Endothelial cell of umbilical vein (primary cell): Measurements from ENCODE around the gene CPOX. TPM values are rescaled to one million over a fixed set of nuclear protein-coding genes. Genes with fewer than 3 reads are reported as not detected.

Experiments
- BruUV-seq: library from RNA; stranded (reverse); fragments of 400-500 nt; replicated peaks from 2 replicates; lab custom pipeline; 2021; lab: Mats Ljungman, UMichigan
- CTCF ChIA-PET: fragments of 300-600, 350-600 bp; sonication (Branson Sonifier 250); formaldehyde crosslinking; loops from one replicate; lab custom pipeline; 2021; ENCODE audit warnings: antibody characterized with exemption, inconsistent platforms; lab: Charles Lee
- POLR2A ChIA-PET: fragments of 300-600, 350-600 bp; sonication (Branson Sonifier 250); formaldehyde crosslinking; loops from one replicate; lab custom pipeline; 2021; ENCODE audit warnings: antibody characterized with exemption, inconsistent platforms; lab: Charles Lee
- DNase-seq: peaks from one replicate; pipeline ENCODE4 v3.0.0-alpha.2; 2011; ENCODE audit warnings: low read depth, low spot score
- FAIRE-seq: peaks from 2 replicates; lab custom pipeline; 2011; peaks lifted over from hg19 to GRCh38; lab: Jason Lieb, UNC
- H2AFZ ChIP-seq: 2 replicates; pipeline ENCODE4 v1.6.0; 2012; ENCODE audit warnings: low read depth, low read length, control low read depth, inconsistent platforms
- H3K27ac ChIP-seq: 2 replicates; pipeline ENCODE4 v1.5.1; 2011; ENCODE audit warnings: low read depth, mild to moderate bottlenecking, control low read depth, low read length, moderate library complexity; ENCODE audit not compliant: insufficient read depth
- H3K27me3 ChIP-seq, 2 experiments: 2 replicates each; pipeline versions ENCODE4 v1.6.0 to v1.6.1; 2011; ENCODE audit warnings: low read length in 2 of 2, mixed read lengths in 1 of 2; ENCODE audit not compliant: control insufficient read depth in 2 of 2, insufficient read depth in 2 of 2
- H3K36me3 ChIP-seq, 2 experiments: 2 replicates in 1 of 2; 3 replicates in 1 of 2; pipeline ENCODE4 v1.5.1; 2011; ENCODE audit warnings: low read length in 2 of 2, mild to moderate bottlenecking in 1 of 2, moderate library complexity in 1 of 2; ENCODE audit not compliant: control insufficient read depth in 2 of 2, insufficient read depth in 2 of 2; ENCODE audit errors: extremely low read depth in 1 of 2
- H3K4me1 ChIP-seq: 3 replicates; pipeline ENCODE4 v1.5.1; 2011; ENCODE audit warnings: mild to moderate bottlenecking, low read length; ENCODE audit not compliant: control insufficient read depth, insufficient read depth; ENCODE audit errors: extremely low read depth
- H3K4me2 ChIP-seq: 2 replicates; pipeline ENCODE4 v1.6.1; 2011; ENCODE audit warnings: low read length, control low read depth, mixed read lengths; ENCODE audit not compliant: insufficient read depth
- H3K4me3 ChIP-seq, 3 experiments: fragments of 200-600 bp in 1 of 3; sonication (generic), shearing (Covaris generic) in 1 of 3; replicated peaks in 1 of 3; 2 replicates each; pipeline ENCODE4 v1.5.1; 2011 to 2016; ENCODE audit warnings: control low read depth in 3 of 3, low read length in 3 of 3, mild to moderate bottlenecking in 2 of 3, inconsistent platforms in 1 of 3, low read depth in 1 of 3, moderate library complexity in 1 of 3; ENCODE audit not compliant: insufficient read depth in 1 of 3
- H3K79me2 ChIP-seq: 2 replicates; pipeline ENCODE4 v1.6.0; 2012; ENCODE audit warnings: low read length, inconsistent platforms; ENCODE audit not compliant: control insufficient read depth, insufficient read depth
- H3K9ac ChIP-seq: replicated peaks from 2 replicates; pipeline ENCODE3; 2011; ENCODE audit warnings: low read length, control low read depth; ENCODE audit not compliant: insufficient read depth; ENCODE audit errors: extremely low read depth
- H3K9me1 ChIP-seq: replicated peaks from 3 replicates; pipeline ENCODE4 v1.6.0; 2011; ENCODE audit warnings: mild to moderate bottlenecking, low read length; ENCODE audit not compliant: control insufficient read depth, insufficient read depth; ENCODE audit errors: extremely low read depth
- H3K9me3 ChIP-seq: replicated peaks from 2 replicates; pipeline ENCODE4 v1.5.1; 2012; ENCODE audit warnings: low read length, inconsistent platforms; ENCODE audit not compliant: control insufficient read depth, insufficient read depth
- H4K20me1 ChIP-seq: replicated peaks from 2 replicates; pipeline ENCODE3; 2011; ENCODE audit warnings: mild to moderate bottlenecking, low read length; ENCODE audit not compliant: control insufficient read depth, insufficient read depth; ENCODE audit errors: extremely low read depth
- EZH2 ChIP-seq: IDR thresholded peaks from 2 replicates; pipeline ENCODE4 v1.6.1; 2012; ENCODE audit warnings: borderline replicate concordance, low read depth, mild to moderate bottlenecking, moderate library complexity, low read length, inconsistent platforms; ENCODE audit not compliant: severe bottlenecking
- FOS ChIP-seq: IDR thresholded peaks from 2 replicates; pipeline ENCODE4 v1.6.1; 2011; ENCODE audit warnings: mild to moderate bottlenecking, low read length, moderate library complexity, borderline replicate concordance; ENCODE audit not compliant: insufficient read depth
- GATA2 ChIP-seq: IDR thresholded peaks from 2 replicates; pipeline ENCODE4 v1.7.0; 2011; ENCODE audit warnings: low read depth, mild to moderate bottlenecking, moderate library complexity, mixed read lengths, low read length; ENCODE audit not compliant: insufficient read length, insufficient read depth
- JUN ChIP-seq: IDR thresholded peaks from 2 replicates; pipeline ENCODE4 v1.6.1; 2011; ENCODE audit warnings: borderline replicate concordance, low read depth; ENCODE audit not compliant: insufficient read length, insufficient read depth
- MAX ChIP-seq: IDR thresholded peaks from 2 replicates; pipeline ENCODE4 v1.6.1; 2011; ENCODE audit not compliant: insufficient read depth, insufficient read length
- MYC ChIP-seq: IDR thresholded peaks from one replicate; pipeline ENCODE4 v1.6.1; 2011; ENCODE audit warnings: mild to moderate bottlenecking, low read depth, low read length
- POLR2A ChIP-seq: IDR thresholded peaks from 2 replicates; pipeline ENCODE4 v1.6.1; 2012; ENCODE audit warnings: low read depth, mild to moderate bottlenecking, control low read depth, low read length
- POLR2AphosphoS5 ChIP-seq: IDR thresholded peaks from 2 replicates; pipeline ENCODE4 v1.6.1; 2012; ENCODE audit warnings: low read depth, mild to moderate bottlenecking, control low read depth, low read length, moderate library complexity; ENCODE audit not compliant: insufficient read depth
- dilution Hi-C: fragments of 300-500 bp; cut with MboI; formaldehyde crosslinking; loops from one replicate; pipeline ENCODE4 v1.15.0; 2019; ENCODE audit warnings: low sequenced_read_pairs; ENCODE audit not compliant: extremely low pct_ligation_motif_present
- intact Hi-C: fragments of 100-400 bp; cut with micrococcal nuclease; formaldehyde crosslinking; loops from one replicate; pipeline ENCODE4 v1.10.0; 2022
- polyA plus RNA-seq, 4 experiments: library from polyadenylated mRNA; depleted of rRNA in 3 of 4; stranded (reverse) in 3 of 4; unstranded in 1 of 4; fragments of >200 nt; gene quantifications; 2 replicates each; pipeline versions ENCODE4 v1.2.1 to v1.2.3, GENCODE V29; 2011 to 2012; ENCODE audit warnings: missing spikeins in 1 of 4
- total RNA-seq: library from RNA; stranded (reverse); gene quantifications from 2 replicates; pipeline ENCODE4 v1.2.3, GENCODE V29; 2021
- TF ChIP-seq, protein P1 (sequence below), 2 donors: IDR thresholded peaks; 1 replicate in 1 of 2; 2 replicates in 1 of 2; pipeline ENCODE4 v1.5.1; 2011; ENCODE audit warnings: low read length in 2 of 2, mild to moderate bottlenecking in 2 of 2, moderate library complexity in 2 of 2, control low read depth in 1 of 2, inconsistent platforms in 1 of 2, low read depth in 1 of 2; ENCODE audit not compliant: insufficient read depth in 1 of 2; ENCODE audit errors: extremely low read depth in 1 of 2

Gene CPOX
- total and polyA plus RNA-seq, 2 donors (not counting 3 experiments of a cell fraction or from before 2014, with no cell fraction given): 12.3 to 24.5 TPM

- Histone ChIP-seq H3K36me3 (no peaks in the 10 kb centered on the region), H3K9ac (no peak overlapping the region), H3K27me3 (peaks cover 22 to 39% of the 10 kb centered on the region in 2 experiments), H3K4me3 (no peak overlapping the region), H2AFZ (no peak overlapping the region), H3K9me3 (no peaks in the 10 kb centered on the region), H3K4me2 (no peak overlapping the region), H4K20me1 (no peaks in the 10 kb centered on the region), H3K27ac (no peak overlapping the region), H3K4me1 (no peaks in the 10 kb centered on the region), H3K9me1 (no peaks in the 10 kb centered on the region), H3K79me2 (no peaks in the 10 kb centered on the region)
- DNase-seq (no peak), FAIRE-seq (no peak)
- dilution Hi-C loops: no loop called here
- ChIA-PET POLR2A (no interaction called here), CTCF (interaction anchor here (1.3 kb wide), 1 partner anchor 12 kb away, joined by 3 read pairs; no protein-coding TSS in a partner anchor)
- intact Hi-C loops: no loop called here
- TF ChIP-seq, protein P1, sequence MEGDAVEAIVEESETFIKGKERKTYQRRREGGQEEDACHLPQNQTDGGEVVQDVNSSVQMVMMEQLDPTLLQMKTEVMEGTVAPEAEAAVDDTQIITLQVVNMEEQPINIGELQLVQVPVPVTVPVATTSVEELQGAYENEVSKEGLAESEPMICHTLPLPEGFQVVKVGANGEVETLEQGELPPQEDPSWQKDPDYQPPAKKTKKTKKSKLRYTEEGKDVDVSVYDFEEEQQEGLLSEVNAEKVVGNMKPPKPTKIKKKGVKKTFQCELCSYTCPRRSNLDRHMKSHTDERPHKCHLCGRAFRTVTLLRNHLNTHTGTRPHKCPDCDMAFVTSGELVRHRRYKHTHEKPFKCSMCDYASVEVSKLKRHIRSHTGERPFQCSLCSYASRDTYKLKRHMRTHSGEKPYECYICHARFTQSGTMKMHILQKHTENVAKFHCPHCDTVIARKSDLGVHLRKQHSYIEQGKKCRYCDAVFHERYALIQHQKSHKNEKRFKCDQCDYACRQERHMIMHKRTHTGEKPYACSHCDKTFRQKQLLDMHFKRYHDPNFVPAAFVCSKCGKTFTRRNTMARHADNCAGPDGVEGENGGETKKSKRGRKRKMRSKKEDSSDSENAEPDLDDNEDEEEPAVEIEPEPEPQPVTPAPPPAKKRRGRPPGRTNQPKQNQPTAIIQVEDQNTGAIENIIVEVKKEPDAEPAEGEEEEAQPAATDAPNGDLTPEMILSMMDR (IDR thresholded peaks at IDR 0.05; ENCODE audit: extremely low read depth in 1 of 2, insufficient read depth in 1 of 2, low read depth in 1 of 2, low read length in 2 of 2): no peak
- TF ChIP-seq EZH2 (no peak), MYC (no peak), MAX (no peak), POLR2A (no peak), POLR2AphosphoS5 (no peak), GATA2 (no peak), FOS (no peak), JUN (no peak)
- no TSS peak for BruUV-seq
Observed at GRCh38 chr3:98545940-98546339, 47.5 kb downstream of the CPOX start.
